ENCODE data around the gene ZSCAN21.

DNA sequence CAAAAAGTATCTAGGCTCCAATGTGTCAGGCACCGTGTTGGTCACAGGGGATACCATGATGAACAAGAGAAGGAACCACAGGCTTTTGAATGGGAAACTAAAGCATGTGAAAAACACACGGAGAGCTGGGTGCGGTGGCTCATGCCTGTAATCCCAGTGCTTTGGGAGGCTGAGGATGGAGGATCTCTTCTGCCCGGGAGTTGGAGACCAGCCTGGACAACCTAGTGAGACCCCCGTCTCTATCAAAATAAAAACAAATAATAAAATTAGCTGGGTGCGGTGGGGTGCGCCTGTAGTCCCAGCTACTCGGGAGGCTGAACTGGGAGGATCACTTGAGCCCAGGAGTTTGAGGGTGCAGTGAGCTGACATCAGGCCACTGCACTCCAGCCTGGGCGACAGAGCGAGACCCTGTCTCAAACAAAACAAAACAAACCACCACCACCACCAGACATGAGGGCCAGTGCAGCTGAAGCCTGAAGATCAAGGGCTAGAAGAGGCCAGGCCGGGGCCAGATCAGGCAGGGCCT, 38.6 kb downstream of the ZSCAN21 start:
- TF ChIP-seq, protein P1, sequence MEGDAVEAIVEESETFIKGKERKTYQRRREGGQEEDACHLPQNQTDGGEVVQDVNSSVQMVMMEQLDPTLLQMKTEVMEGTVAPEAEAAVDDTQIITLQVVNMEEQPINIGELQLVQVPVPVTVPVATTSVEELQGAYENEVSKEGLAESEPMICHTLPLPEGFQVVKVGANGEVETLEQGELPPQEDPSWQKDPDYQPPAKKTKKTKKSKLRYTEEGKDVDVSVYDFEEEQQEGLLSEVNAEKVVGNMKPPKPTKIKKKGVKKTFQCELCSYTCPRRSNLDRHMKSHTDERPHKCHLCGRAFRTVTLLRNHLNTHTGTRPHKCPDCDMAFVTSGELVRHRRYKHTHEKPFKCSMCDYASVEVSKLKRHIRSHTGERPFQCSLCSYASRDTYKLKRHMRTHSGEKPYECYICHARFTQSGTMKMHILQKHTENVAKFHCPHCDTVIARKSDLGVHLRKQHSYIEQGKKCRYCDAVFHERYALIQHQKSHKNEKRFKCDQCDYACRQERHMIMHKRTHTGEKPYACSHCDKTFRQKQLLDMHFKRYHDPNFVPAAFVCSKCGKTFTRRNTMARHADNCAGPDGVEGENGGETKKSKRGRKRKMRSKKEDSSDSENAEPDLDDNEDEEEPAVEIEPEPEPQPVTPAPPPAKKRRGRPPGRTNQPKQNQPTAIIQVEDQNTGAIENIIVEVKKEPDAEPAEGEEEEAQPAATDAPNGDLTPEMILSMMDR (IDR thresholded peaks at IDR 0.05; ENCODE audit: insufficient read depth, low read depth, low read length) = no peak
- TF ChIP-seq EZH2 (IDR thresholded peaks at IDR 0.05; ENCODE audit: insufficient read depth, low read length) = no peak
